ENCODE data around the gene MYEOV. TPM values are rescaled to one million over a fixed set of nuclear protein-coding genes. Genes with fewer than 3 reads are reported as not detected.

The MYEOV gene
- 1 to 10 TPM; 4.5 to 8.2 TPM for total RNA-seq

DNA sequence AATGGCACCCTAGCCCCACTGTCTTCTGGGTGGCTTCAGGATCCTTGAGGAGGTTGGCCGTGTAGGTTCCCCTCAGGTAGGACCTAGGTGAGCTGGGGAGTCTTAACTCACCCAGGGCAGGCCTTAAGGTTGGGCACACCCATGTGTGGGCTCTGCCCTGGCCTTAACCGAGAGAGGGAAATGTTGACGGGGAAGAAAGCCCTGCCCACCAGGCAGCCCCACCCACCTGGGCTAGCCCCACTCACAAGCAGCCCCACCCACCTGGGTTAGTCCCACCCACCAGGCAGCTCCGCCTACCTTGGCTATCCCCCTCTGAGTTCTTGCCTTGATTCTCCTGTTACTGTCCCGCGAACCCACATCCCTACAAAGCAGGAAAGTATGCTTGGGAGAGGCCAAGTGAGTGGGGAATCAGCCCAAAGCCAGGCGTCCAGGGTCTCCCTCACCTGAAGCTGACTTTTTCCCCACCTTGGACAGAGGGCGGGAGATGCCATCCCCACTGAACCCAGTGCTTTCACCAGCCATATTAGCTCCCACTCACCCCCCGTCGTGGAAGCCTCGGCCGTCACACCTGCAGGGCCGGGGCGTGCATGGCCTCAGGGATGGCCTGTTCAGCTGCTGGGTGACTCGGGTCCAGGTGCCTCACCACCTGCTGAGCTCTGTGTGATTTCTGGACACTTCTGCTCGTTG, at the start of gene MYEOV:
Gene MYEOV (plus strand): TSS at position 337 of the 687 bp plus-strand sequence. CDS start 1,200 bp downstream, outside the sequence.
- Histone ChIP-seq H3K9ac (ENCODE audit: low read depth in 2 of 2, low read length in 2 of 2) (peak within 1 kb of the TSS; percentile 31 to 62), H3K27ac (peak within 1 kb of the TSS; percentile 51), H3K9me3 (no peaks in the 10 kb centered on the region), H3K4me1 (peaks cover 29% of the 10 kb centered on the region), H3K27me3 (no peaks in the 10 kb centered on the region), H3K36me3 (no peaks in the 10 kb centered on the region), H3K4me3 (no peak within 1 kb of the TSS)
- DNase-seq = peak; percentile 89
- TF ChIP-seq, protein P1, sequence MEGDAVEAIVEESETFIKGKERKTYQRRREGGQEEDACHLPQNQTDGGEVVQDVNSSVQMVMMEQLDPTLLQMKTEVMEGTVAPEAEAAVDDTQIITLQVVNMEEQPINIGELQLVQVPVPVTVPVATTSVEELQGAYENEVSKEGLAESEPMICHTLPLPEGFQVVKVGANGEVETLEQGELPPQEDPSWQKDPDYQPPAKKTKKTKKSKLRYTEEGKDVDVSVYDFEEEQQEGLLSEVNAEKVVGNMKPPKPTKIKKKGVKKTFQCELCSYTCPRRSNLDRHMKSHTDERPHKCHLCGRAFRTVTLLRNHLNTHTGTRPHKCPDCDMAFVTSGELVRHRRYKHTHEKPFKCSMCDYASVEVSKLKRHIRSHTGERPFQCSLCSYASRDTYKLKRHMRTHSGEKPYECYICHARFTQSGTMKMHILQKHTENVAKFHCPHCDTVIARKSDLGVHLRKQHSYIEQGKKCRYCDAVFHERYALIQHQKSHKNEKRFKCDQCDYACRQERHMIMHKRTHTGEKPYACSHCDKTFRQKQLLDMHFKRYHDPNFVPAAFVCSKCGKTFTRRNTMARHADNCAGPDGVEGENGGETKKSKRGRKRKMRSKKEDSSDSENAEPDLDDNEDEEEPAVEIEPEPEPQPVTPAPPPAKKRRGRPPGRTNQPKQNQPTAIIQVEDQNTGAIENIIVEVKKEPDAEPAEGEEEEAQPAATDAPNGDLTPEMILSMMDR (IDR thresholded peaks at IDR 0.05) = no peak
- intact Hi-C loops (cut with DNase I) = loop anchor here (5.0 to 10.0 kb wide), 2 partner anchors 171 to 348 kb away; partner anchors contain the start of gene CCND1

DNA sequence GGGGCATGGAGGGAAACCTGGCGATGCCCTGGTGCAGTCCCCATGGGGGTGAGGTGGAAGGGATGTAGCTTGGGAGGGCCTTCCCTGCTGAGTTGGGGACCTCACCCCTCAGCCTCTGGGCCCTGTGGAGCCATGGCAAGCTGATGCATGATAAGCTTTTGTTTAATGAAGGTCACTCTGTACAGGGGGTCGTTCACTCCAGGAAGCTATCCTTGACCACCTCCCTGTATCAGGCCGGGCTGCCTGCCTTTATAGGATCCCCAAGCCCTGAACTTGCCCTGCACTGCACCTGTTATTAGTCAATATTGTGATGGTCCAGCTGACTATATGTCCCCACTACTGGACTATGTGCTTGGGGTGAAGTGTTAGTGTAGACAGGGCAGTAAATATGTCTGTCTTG, 49.7 kb upstream of the MYEOV start:
- Histone ChIP-seq H3K9ac (ENCODE audit: low read depth in 2 of 2, low read length in 2 of 2) (no peak overlapping the region), H3K36me3 (no peaks in the 10 kb centered on the region), H3K27ac (no peak overlapping the region), H3K4me1 (no peaks in the 10 kb centered on the region), H3K27me3 (no peaks in the 10 kb centered on the region), H3K4me3 (no peak overlapping the region), H3K9me3 (no peaks in the 10 kb centered on the region)
- DNase-seq = peak; percentile 6
- TF ChIP-seq, protein P1 (IDR thresholded peaks at IDR 0.05) = no peak
- intact Hi-C loops (cut with DNase I) = no loop called here

DNA sequence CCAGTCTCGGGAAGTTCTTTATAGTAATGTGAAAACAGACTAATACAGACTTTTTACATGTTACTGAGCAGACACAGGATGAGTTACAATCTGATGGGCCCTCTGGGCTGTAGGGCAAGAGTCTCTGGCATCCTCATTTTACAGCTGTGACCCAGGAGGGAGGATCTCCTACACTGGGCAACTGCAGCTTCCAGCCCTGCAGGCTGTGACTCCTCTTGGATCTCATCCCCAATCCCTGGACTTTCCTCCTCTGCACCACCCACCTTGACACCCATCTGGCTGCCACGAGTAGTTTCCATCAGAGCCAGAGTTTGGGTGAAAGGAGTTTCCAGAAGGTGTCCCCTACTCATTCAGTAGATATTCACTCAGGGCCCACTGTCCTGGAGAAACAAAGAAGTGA, 48.9 kb upstream of the MYEOV start:
- H3K36me3 ChIP-seq = no peaks in the 10 kb centered on the region
- H3K27me3 ChIP-seq = no peaks in the 10 kb centered on the region
- H3K4me3 ChIP-seq = no peak overlapping the region
- no peaks in the 10 kb centered on the region for H3K4me1 ChIP-seq
- no peak overlapping the region for H3K27ac ChIP-seq
- intact Hi-C loops (cut with DNase I) = no loop called here
- H3K9ac ChIP-seq (ENCODE audit: low read depth in 2 of 2, low read length in 2 of 2) = no peak overlapping the region
- peak; percentile 7 for DNase-seq
- TF ChIP-seq, protein P1 (IDR thresholded peaks at IDR 0.05) = no peak
- no peaks in the 10 kb centered on the region for H3K9me3 ChIP-seq

DNA sequence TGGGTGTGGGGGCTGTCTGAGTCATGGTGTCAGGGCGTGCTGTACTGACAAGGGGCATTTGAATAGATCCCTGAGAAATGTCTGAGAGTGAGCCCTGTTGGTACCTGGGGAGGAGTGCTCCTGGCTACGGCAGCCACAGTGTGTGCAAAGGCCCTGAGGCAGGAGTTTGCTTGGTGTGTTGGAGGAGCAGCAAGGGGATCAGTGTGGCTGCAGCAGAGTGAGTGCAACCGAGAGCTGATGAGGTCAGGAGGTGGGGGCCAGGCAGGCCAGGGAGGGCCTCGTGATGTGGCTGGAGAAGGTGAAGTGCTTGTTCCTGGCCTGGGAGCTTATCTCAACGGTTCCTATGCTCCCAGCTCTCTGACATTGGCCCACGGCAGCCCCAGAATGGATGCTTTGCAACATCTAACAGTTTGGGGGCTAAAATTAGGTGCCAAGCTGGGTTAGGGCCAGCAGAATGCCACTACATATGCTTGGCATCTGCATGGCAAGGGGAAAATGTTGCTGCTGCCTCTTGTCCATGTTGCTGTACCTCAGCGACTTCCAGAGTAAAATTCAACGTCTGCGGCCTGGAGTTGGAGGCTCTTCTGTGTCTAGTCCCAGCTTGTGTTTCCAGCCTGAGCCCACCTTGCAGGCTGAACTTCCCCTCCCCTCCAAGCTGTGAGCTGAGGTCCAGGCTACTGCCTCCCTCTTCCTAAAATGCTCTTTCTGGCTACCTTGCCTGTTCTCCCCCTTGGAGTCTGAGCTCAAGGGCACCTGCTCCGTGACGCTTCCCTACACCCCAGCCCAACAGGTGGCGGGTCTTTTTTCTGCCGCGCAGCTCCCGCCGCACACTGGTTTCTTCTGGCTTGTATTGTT, 48.2 kb upstream of the MYEOV start:
- intact Hi-C loops (cut with DNase I) = no loop called here
- H3K9ac ChIP-seq (ENCODE audit: low read depth in 2 of 2, low read length in 2 of 2) = no peak overlapping the region

More for the DNA sequence above, 48.2 kb upstream of the MYEOV start:
- H3K4me1 ChIP-seq = no peaks in the 10 kb centered on the region
- DNase-seq = peak; percentile 13
- no peaks in the 10 kb centered on the region for H3K27me3 ChIP-seq
- no peak overlapping the region for H3K4me3 ChIP-seq
- no peaks in the 10 kb centered on the region for H3K9me3 ChIP-seq
- TF ChIP-seq, protein P1 (IDR thresholded peaks at IDR 0.05) = no peak
- H3K36me3 ChIP-seq = no peaks in the 10 kb centered on the region
- H3K27ac ChIP-seq = no peak overlapping the region
